Peyer's patch (tissue), 4 donors: ENCODE data around the gene GALNT1.

Source experiments
- POLR2A ChIP-seq, 2 donors: fragments of 450-650 bp; IDR thresholded peaks; one replicate each; pipeline ENCODE4 v1.5.1; 2017; ENCODE audit warnings: antibody characterized with exemption in 2 of 2, mild to moderate bottlenecking in 2 of 2, moderate library complexity in 2 of 2
- TF ChIP-seq, protein P1 (sequence below), 6 experiments: fragments of 450-650 bp in 4 of 6; fragments of 200-600 bp in 2 of 6; sonication (generic) in 1 of 6; IDR thresholded peaks; one replicate each; pipeline ENCODE4 v1.5.1; 2017 to 2019; ENCODE audit warnings: antibody characterized with exemption in 6 of 6, mild to moderate bottlenecking in 3 of 6, moderate library complexity in 1 of 6

DNA sequence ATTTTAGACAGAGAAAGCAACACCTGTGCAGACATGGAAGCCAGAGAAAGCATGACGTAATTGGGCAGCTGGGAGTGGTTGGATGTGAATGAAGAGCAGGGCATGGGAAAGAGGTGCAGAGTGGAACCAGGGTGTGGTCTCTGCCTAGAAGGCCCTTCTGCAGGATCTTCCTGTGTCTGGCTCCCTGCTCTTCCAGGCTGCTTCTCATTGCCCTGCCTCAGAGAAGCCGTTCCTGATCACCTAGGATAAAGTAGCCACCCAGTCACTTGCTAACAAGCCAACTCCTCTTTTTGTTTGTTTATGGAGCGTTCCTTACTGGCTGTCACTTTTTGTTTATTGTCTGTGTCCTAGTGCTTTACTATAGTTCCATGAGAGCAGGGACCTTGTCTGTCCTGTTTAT is 28.5 kb downstream of the GALNT1 start:
- TF ChIP-seq, protein P1, sequence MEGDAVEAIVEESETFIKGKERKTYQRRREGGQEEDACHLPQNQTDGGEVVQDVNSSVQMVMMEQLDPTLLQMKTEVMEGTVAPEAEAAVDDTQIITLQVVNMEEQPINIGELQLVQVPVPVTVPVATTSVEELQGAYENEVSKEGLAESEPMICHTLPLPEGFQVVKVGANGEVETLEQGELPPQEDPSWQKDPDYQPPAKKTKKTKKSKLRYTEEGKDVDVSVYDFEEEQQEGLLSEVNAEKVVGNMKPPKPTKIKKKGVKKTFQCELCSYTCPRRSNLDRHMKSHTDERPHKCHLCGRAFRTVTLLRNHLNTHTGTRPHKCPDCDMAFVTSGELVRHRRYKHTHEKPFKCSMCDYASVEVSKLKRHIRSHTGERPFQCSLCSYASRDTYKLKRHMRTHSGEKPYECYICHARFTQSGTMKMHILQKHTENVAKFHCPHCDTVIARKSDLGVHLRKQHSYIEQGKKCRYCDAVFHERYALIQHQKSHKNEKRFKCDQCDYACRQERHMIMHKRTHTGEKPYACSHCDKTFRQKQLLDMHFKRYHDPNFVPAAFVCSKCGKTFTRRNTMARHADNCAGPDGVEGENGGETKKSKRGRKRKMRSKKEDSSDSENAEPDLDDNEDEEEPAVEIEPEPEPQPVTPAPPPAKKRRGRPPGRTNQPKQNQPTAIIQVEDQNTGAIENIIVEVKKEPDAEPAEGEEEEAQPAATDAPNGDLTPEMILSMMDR (IDR thresholded peaks at IDR 0.05) = no peak
- TF ChIP-seq POLR2A (IDR thresholded peaks at IDR 0.05) = no peak
